Endothelial cell of umbilical vein (primary cell): ENCODE results near the gene IER3. TPM values are rescaled to one million over a fixed set of nuclear protein-coding genes. Genes with fewer than 3 reads are reported as not detected.
"Not testable (repeated sequence)": the region's sequence is repeated elsewhere in the genome, so short reads cannot be mapped to it uniquely, and the experiment has no call there.

Experiments used
- BruUV-seq: library from RNA; stranded (reverse); fragments of 400-500 nt; replicated peaks from 2 replicates; lab custom pipeline; 2021; lab: Mats Ljungman, UMichigan
- CTCF ChIA-PET: fragments of 300-600, 350-600 bp; sonication (Branson Sonifier 250); formaldehyde crosslinking; loops from one replicate; lab custom pipeline; 2021; ENCODE audit warnings: antibody characterized with exemption, inconsistent platforms; lab: Charles Lee
- POLR2A ChIA-PET: fragments of 300-600, 350-600 bp; sonication (Branson Sonifier 250); formaldehyde crosslinking; loops from one replicate; lab custom pipeline; 2021; ENCODE audit warnings: antibody characterized with exemption, inconsistent platforms; lab: Charles Lee
- DNase-seq: peaks from one replicate; pipeline ENCODE4 v3.0.0-alpha.2; 2011; ENCODE audit warnings: low read depth, low spot score
- FAIRE-seq: peaks from 2 replicates; lab custom pipeline; 2011; peaks lifted over from hg19 to GRCh38; lab: Jason Lieb, UNC
- H2AFZ ChIP-seq: 2 replicates; pipeline ENCODE4 v1.6.0; 2012; ENCODE audit warnings: low read depth, low read length, control low read depth, inconsistent platforms
- H3K27ac ChIP-seq: 2 replicates; pipeline ENCODE4 v1.5.1; 2011; ENCODE audit warnings: low read depth, mild to moderate bottlenecking, control low read depth, low read length, moderate library complexity; ENCODE audit not compliant: insufficient read depth
- H3K27me3 ChIP-seq, 2 experiments: 2 replicates each; pipeline versions ENCODE4 v1.6.0 to v1.6.1; 2011; ENCODE audit warnings: low read length in 2 of 2, mixed read lengths in 1 of 2; ENCODE audit not compliant: control insufficient read depth in 2 of 2, insufficient read depth in 2 of 2
- H3K36me3 ChIP-seq, 2 experiments: 2 replicates in 1 of 2; 3 replicates in 1 of 2; pipeline ENCODE4 v1.5.1; 2011; ENCODE audit warnings: low read length in 2 of 2, mild to moderate bottlenecking in 1 of 2, moderate library complexity in 1 of 2; ENCODE audit not compliant: control insufficient read depth in 2 of 2, insufficient read depth in 2 of 2; ENCODE audit errors: extremely low read depth in 1 of 2
- H3K4me1 ChIP-seq: 3 replicates; pipeline ENCODE4 v1.5.1; 2011; ENCODE audit warnings: mild to moderate bottlenecking, low read length; ENCODE audit not compliant: control insufficient read depth, insufficient read depth; ENCODE audit errors: extremely low read depth
- H3K4me2 ChIP-seq: 2 replicates; pipeline ENCODE4 v1.6.1; 2011; ENCODE audit warnings: low read length, control low read depth, mixed read lengths; ENCODE audit not compliant: insufficient read depth
- H3K4me3 ChIP-seq, 3 experiments: fragments of 200-600 bp in 1 of 3; sonication (generic), shearing (Covaris generic) in 1 of 3; replicated peaks in 1 of 3; 2 replicates each; pipeline ENCODE4 v1.5.1; 2011 to 2016; ENCODE audit warnings: control low read depth in 3 of 3, low read length in 3 of 3, mild to moderate bottlenecking in 2 of 3, inconsistent platforms in 1 of 3, low read depth in 1 of 3, moderate library complexity in 1 of 3; ENCODE audit not compliant: insufficient read depth in 1 of 3
- H3K79me2 ChIP-seq: 2 replicates; pipeline ENCODE4 v1.6.0; 2012; ENCODE audit warnings: low read length, inconsistent platforms; ENCODE audit not compliant: control insufficient read depth, insufficient read depth
- H3K9ac ChIP-seq: replicated peaks from 2 replicates; pipeline ENCODE3; 2011; ENCODE audit warnings: low read length, control low read depth; ENCODE audit not compliant: insufficient read depth; ENCODE audit errors: extremely low read depth
- H3K9me1 ChIP-seq: replicated peaks from 3 replicates; pipeline ENCODE4 v1.6.0; 2011; ENCODE audit warnings: mild to moderate bottlenecking, low read length; ENCODE audit not compliant: control insufficient read depth, insufficient read depth; ENCODE audit errors: extremely low read depth
- H3K9me3 ChIP-seq: replicated peaks from 2 replicates; pipeline ENCODE4 v1.5.1; 2012; ENCODE audit warnings: low read length, inconsistent platforms; ENCODE audit not compliant: control insufficient read depth, insufficient read depth
- H4K20me1 ChIP-seq: replicated peaks from 2 replicates; pipeline ENCODE3; 2011; ENCODE audit warnings: mild to moderate bottlenecking, low read length; ENCODE audit not compliant: control insufficient read depth, insufficient read depth; ENCODE audit errors: extremely low read depth
- CTCF ChIP-seq, 2 donors: IDR thresholded peaks; 1 replicate in 1 of 2; 2 replicates in 1 of 2; pipeline ENCODE4 v1.5.1; 2011; ENCODE audit warnings: low read length in 2 of 2, mild to moderate bottlenecking in 2 of 2, moderate library complexity in 2 of 2, control low read depth in 1 of 2, inconsistent platforms in 1 of 2, low read depth in 1 of 2; ENCODE audit not compliant: insufficient read depth in 1 of 2; ENCODE audit errors: extremely low read depth in 1 of 2
- EZH2 ChIP-seq: IDR thresholded peaks from 2 replicates; pipeline ENCODE4 v1.6.1; 2012; ENCODE audit warnings: borderline replicate concordance, low read depth, mild to moderate bottlenecking, moderate library complexity, low read length, inconsistent platforms; ENCODE audit not compliant: severe bottlenecking
- FOS ChIP-seq: IDR thresholded peaks from 2 replicates; pipeline ENCODE4 v1.6.1; 2011; ENCODE audit warnings: mild to moderate bottlenecking, low read length, moderate library complexity, borderline replicate concordance; ENCODE audit not compliant: insufficient read depth
- GATA2 ChIP-seq: IDR thresholded peaks from 2 replicates; pipeline ENCODE4 v1.7.0; 2011; ENCODE audit warnings: low read depth, mild to moderate bottlenecking, moderate library complexity, mixed read lengths, low read length; ENCODE audit not compliant: insufficient read length, insufficient read depth
- JUN ChIP-seq: IDR thresholded peaks from 2 replicates; pipeline ENCODE4 v1.6.1; 2011; ENCODE audit warnings: borderline replicate concordance, low read depth; ENCODE audit not compliant: insufficient read length, insufficient read depth
- MAX ChIP-seq: IDR thresholded peaks from 2 replicates; pipeline ENCODE4 v1.6.1; 2011; ENCODE audit not compliant: insufficient read depth, insufficient read length
- MYC ChIP-seq: IDR thresholded peaks from one replicate; pipeline ENCODE4 v1.6.1; 2011; ENCODE audit warnings: mild to moderate bottlenecking, low read depth, low read length
- POLR2A ChIP-seq: IDR thresholded peaks from 2 replicates; pipeline ENCODE4 v1.6.1; 2012; ENCODE audit warnings: low read depth, mild to moderate bottlenecking, control low read depth, low read length
- POLR2AphosphoS5 ChIP-seq: IDR thresholded peaks from 2 replicates; pipeline ENCODE4 v1.6.1; 2012; ENCODE audit warnings: low read depth, mild to moderate bottlenecking, control low read depth, low read length, moderate library complexity; ENCODE audit not compliant: insufficient read depth
- dilution Hi-C: fragments of 300-500 bp; cut with MboI; formaldehyde crosslinking; loops from one replicate; pipeline ENCODE4 v1.15.0; 2019; ENCODE audit warnings: low sequenced_read_pairs; ENCODE audit not compliant: extremely low pct_ligation_motif_present
- intact Hi-C: fragments of 100-400 bp; cut with micrococcal nuclease; formaldehyde crosslinking; loops from one replicate; pipeline ENCODE4 v1.10.0; 2022
- polyA plus RNA-seq, 4 experiments: library from polyadenylated mRNA; depleted of rRNA in 3 of 4; stranded (reverse) in 3 of 4; unstranded in 1 of 4; fragments of >200 nt; gene quantifications; 2 replicates each; pipeline versions ENCODE4 v1.2.1 to v1.2.3, GENCODE V29; 2011 to 2012; ENCODE audit warnings: missing spikeins in 1 of 4
- total RNA-seq: library from RNA; stranded (reverse); gene quantifications from 2 replicates; pipeline ENCODE4 v1.2.3, GENCODE V29; 2021

The IER3 gene
- total and polyA plus RNA-seq, 2 donors (not counting 3 experiments of a cell fraction or from before 2014, with no cell fraction given): 170 to 468 TPM

- ChIA-PET CTCF (interaction anchor here (0.6 to 9.2 kb wide), 21 partner anchors 10 to 366 kb away, joined by 3 to 296 read pairs (median 6); partner anchors contain the start of genes DHX16, FLOT1 and VARS2), POLR2A (interaction anchor here (0.7 to 3.0 kb wide), 5 partner anchors 9 to 42 kb away, joined by 3 to 34 read pairs (median 3); partner anchors contain the start of genes IER3 and NRM)
- Histone ChIP-seq H3K4me2 (peak overlapping the region; percentile 89), H3K36me3 (peaks cover 16 to 31% of the 10 kb centered on the region in 2 experiments), H3K4me3 (peak overlapping the region; percentile 64 to 94 (median 76)), H3K4me1 (peaks cover 37% of the 10 kb centered on the region), H3K27ac (peak overlapping the region; percentile 64), H3K9ac (peak overlapping the region; percentile 79), H3K79me2 (peaks cover 60% of the 10 kb centered on the region)
- DNase-seq, dilution Hi-C loops, H4K20me1 ChIP-seq, FAIRE-seq, BruUV-seq, H3K27me3 ChIP-seq, H3K9me1 ChIP-seq, H2AFZ ChIP-seq, H3K9me3 ChIP-seq: not testable (repeated sequence)
- intact Hi-C loops: loop anchor here (1.0 kb wide), 1 partner anchor 43 kb away; no protein-coding TSS in a partner anchor
Measured at GRCh38 chr6:30722025-30722279, 22.4 kb downstream of the IER3 start.

- CTCF ChIA-PET: interaction anchor here (0.6 to 9.2 kb wide), 18 partner anchors 10 to 366 kb away, joined by 3 to 296 read pairs (median 6); partner anchors contain the start of genes DHX16, FLOT1 and VARS2
- peaks cover 64% of the 10 kb centered on the region for H3K79me2 ChIP-seq
- POLR2A ChIA-PET: interaction anchor here (0.6 to 3.0 kb wide), 7 partner anchors 9 to 98 kb away, joined by 3 to 34 read pairs (median 3); partner anchors contain the start of genes IER3 and NRM
Measured at GRCh38 chr6:30721198-30722024, 22.9 kb downstream of the IER3 start.

More at GRCh38 chr6:30721198-30722024, 22.9 kb downstream of the IER3 start:
- peak; percentile 91 for DNase-seq
- peaks cover 42% of the 10 kb centered on the region for H3K4me1 ChIP-seq
- H2AFZ ChIP-seq: no peak overlapping the region
- FAIRE-seq: peak; percentile 18
- intact Hi-C loops (loop anchor here (1.0 to 2.0 kb wide), 5 partner anchors 21 to 239 kb away; partner anchors contain the start of genes C6orf136 and FLOT1), dilution Hi-C loops (no loop called here)
- no TSS peak for BruUV-seq
- H3K9me1 ChIP-seq: no peaks in the 10 kb centered on the region
- no peaks in the 10 kb centered on the region for H3K9me3 ChIP-seq
- H3K36me3 ChIP-seq: peaks cover 16 to 31% of the 10 kb centered on the region in 2 experiments
- TF ChIP-seq POLR2A (peak; percentile 92), MAX (peak; percentile 95), CTCF (IDR thresholded peaks at IDR 0.05; ENCODE audit: extremely low read depth in 1 of 2, insufficient read depth in 1 of 2, low read depth in 1 of 2, low read length in 2 of 2) (peak; percentile 13 to 44), POLR2AphosphoS5 (peak; percentile 99), EZH2 (no peak), FOS (no peak), JUN (no peak), MYC (no peak), GATA2 (no peak)
- peaks cover 7% of the 10 kb centered on the region for H4K20me1 ChIP-seq
- peak overlapping the region; percentile 89 for H3K4me2 ChIP-seq
- peak overlapping the region; percentile 100 for H3K9ac ChIP-seq
- peak overlapping the region; percentile 94 for H3K27ac ChIP-seq
- peak overlapping the region; percentile 94 to 99 (median 99) for H3K4me3 ChIP-seq
- no peaks in the 10 kb centered on the region for H3K27me3 ChIP-seq
